ENCODE measurements around the gene ATOSB. TPM values are rescaled to one million over a fixed set of nuclear protein-coding genes. Genes with fewer than 3 reads are reported as not detected.

Gene ATOSB, protein sequence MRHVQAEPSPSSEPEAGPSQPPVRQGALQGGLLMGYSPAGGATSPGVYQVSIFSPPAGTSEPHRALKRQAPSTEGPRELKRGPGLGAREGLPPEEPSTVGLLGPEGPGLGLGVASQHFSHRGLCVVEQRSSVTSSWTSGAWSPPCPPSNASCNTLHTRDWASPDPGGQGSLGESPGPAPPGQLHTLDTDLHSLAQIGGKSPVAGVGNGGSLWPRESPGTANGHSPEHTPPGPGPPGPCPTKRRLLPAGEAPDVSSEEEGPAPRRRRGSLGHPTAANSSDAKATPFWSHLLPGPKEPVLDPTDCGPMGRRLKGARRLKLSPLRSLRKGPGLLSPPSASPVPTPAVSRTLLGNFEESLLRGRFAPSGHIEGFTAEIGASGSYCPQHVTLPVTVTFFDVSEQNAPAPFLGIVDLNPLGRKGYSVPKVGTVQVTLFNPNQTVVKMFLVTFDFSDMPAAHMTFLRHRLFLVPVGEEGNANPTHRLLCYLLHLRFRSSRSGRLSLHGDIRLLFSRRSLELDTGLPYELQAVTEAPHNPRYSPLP
- total RNA-seq = 19.1 TPM

DNA sequence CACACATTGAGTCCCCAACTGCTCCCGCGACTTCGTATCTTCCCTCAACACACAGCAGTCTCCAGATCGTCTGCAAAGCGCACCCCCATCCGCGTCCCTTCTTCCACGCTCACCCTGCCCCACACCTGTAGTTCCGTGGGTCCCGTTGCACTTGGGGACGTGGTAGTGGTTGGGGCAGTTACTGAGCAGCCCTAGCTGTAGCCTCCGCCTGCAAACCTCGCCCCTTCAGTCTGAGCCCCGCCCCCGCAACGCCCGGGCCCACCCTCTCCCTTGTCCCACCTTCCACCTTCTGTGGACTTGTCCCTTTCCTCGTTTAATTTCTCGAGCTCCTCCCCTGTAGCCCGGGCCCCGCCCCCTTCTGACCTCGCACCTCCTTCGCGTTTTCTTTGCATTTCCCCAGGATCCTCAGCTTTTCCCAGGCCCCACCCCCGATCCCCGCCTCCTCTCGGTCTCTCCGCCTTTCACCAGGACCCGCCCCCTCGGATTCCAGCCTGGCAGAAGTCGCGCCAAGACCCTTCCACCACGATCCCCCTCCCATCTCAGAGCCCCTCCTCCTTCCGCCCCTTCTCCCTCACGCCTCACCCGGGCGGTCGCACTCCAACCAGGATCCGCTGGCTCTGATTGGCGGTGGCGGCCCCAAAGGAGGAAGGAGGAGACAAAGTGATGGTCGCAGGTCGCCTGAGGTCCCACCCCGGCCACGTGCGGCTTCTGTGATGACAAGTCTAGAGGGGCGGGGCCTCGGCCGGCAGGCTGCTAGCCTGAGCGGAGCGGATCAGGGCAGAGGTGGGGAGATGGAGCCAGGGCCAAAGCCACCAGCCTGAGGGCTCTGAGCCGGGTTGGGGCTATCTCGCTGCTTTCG is at the start of gene ATOSB:
TSS of gene ATOSB (minus strand) at position 183 of the 859 bp plus-strand sequence. CDS start 7,588 bp downstream, outside the sequence.

DNA sequence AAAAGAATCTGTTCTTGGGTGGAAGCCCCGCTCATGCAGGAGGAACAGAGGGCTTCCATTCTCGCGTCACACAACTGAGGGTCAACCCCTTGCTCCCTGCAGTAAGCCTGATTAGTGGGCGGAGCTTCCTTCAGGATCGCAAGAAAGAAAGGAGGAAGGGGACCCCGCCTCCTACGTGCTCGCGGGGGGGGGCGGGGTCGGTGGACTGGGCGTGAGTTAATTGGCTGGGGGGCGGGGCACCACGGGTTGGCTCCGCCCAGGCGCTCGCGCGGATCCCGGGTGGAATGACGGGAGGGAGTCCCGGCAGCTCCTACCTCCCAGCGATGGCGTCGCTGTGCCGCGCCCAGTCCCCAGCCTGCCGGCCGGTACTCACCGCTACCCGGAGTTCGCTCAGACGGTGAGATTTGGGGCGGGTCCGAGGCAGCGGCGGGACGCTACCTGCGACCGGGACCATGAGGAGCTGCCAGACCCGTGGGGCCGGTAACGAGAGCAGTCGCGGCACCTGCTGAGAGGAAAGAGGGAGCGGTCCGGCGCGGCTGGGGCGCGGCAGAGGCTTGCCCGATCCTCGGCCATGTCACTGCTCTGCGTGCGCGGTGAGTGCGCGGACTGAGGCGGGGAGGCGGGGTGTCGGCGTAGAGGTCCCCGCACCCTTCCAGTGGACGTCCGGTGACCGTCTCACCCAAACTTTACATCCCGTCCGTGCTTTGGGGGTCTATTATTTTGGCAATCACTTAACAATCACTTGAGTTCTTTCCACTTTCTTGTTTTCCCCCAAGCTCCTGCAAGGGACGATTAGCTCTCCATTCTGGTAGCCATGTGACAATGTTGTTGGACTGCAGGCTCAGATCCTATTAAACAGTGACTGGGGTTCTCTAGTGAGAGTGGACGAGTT is 46.3 kb upstream of the ATOSB start, which contains the start of gene UNC13B:
TSS of gene UNC13B (plus strand) at position 297 of the 892 bp plus-strand sequence. CDS start at position 572, 275 bp downstream.

DNA sequence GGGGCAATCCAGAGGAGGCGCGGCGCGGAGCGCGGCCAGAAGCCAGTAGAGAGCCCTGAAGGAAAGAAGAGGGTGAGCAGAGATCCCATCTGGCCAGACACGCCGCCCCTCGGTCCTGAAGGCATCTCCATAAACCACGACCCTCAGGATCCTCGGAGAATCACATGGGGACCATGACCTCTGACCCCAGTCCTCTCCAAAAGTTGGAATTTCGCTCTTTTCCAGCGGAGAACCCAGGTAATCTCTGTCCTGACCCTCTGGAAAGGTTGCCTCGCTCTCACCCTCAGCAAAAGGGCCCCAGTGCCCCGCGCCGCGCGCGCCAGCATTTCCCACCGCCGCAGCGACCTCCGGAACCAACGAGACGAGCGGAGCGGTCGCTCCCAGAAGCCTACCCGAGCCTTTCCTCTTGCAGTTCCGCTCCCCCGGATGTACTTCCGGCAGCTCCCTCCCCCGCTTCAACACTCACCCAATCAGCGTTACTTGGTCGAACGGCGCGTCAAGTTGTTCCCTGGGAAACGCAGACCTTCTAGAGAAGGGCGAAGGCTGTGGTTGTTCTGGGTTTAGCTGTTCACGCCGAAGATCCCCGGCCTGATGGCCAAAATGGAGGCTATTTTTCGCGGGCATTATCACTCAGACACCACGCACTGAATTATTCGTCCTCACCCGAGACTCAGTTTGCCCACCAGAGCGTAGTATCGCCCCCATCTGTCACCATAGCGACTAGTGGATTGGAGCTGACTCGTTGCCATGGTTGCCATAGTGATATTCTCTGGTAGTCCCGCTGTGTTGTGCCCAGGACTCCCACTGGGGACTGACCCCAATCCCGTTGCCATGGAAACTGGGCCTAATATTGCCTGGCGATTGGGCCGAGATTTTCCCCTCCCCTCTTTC is 12.6 kb downstream of the ATOSB start, which contains the start of gene STOML2:
TSS of gene STOML2 (minus strand) at position 363 of the 891 bp plus-strand sequence. CDS start at position 326, 37 bp downstream.

DNA sequence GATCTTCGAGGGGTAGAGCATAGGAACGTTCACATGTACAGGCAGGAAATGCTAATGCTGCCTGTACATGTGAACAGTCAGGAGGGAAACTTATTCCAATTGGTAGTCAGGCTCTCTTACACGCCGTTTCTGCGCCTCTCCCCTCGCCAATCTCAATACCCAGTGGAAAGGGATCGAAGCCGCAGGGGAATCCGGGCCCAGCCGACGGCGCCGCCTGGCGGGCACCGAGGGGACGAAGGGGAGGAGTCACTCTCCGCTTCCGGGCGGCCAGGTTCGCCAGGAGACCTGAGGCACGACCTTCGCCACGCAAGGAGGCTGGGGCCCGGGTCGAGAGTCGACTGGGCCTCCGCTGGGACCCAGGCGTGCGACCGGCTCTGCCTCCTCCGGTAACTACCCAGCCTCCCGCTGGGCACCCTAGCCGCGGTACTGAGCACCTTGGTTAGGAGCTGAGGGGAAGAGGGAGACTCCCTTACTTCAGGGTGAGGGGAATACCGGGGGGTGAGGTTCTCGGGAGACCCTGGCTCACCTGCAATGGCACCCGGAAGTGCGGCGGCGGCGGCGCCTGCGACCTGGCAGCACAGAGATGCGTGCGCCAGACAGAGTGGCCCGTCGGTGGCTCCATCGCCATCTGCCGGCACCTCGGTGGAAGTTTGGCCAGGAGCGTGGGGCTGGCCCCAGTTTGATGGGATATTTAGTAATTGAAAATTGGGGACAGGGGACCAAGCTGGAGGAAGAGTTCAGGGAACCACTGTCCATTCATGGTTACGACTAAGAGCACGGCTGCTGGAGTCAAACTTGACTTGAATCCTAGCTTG is 19.4 kb downstream of the ATOSB start, which contains the start of gene PIGO:
TSS of gene PIGO (minus strand) at position 557 of the 815 bp plus-strand sequence. CDS start 1,026 bp downstream, outside the sequence.

DNA sequence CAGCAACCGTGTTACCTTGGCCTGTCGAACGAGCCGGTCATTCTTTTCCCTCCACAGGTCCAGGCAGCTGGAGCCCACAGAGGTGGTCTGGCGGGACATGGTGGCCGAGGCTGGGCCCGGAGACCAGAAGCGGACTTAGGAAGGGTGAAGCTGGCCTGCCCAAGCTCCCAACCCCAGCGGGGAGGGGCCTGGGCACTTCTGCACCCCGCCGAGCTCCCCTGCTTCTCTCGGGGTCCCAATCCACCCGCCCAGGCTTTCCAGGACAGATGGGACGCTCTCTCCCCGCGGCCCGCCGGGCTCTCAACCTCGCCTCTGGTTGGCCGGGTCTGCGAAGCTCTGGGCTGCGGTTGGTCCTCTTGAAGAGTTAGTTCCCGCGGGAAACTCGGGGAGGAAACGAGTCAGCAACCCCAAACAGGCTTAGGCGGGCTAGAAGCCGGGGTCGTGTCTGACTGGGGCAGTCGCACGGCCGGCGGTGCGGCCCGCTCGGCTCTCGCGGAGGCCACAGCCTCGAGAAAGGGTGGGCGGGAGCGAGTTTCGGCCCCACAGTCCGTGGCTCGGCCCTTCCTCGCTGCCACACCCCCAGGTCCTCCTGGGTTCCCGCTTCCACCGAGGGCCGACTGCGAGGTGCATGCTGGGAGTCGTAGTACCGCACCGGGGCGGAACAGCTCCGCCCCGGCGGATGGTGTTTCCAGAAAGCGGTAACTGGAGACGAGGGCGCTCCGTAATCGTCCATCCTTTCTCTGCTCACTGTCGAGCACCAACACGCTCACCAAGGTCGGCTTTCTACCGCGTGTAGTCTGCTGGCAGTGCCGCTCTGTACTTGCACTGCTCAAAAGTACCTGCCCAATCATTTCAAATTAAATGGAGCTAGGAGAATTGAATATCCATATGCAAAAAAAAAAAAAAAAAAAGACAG is 36.0 kb downstream of the ATOSB start, which contains the start of gene FANCG:
TSS of gene FANCG (minus strand) at position 517 of the 916 bp plus-strand sequence. CDS start at position 99, 418 bp downstream.

DNA sequence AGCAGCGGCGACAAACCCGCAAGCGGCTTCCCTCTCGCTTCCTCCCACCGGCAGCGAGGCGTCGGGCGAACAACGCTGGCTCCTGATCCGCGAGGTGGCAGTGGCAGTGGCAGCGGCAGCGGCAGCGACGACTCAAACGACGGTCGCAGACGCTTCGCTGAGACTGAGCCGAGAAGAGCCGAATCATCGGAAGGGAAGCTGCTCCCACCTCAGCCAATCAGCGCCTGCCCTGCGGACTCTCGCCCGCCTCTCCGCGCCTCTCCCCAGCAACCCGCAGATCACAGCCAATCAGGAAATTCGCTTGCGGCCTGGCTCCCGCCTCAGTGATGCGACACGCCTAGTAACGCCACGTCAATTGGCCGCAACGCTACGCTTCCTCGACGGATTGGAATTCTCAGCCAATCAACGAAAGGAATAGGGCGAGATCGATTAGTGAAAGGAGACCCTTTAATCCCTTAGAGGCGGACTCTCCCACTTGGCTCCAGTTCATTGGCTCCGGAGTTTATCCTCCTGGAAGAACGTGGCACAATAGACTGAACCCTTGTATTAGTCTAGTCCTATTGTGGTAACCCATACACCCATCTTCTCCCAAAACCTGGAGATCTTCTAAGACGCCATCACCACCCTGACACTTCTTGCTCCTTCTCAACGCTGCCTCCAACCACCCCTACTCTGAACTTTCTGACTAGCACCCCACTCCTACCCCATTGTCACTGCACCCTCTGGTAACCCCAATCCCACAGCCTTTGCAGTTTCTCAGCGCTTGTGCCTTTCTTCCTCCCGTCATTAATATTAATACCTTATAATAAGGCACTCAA is 43.0 kb downstream of the ATOSB start, which contains the start of gene VCP:
TSS of gene VCP (minus strand) at position 165 of the 818 bp plus-strand sequence. CDS start 272 bp downstream, outside the sequence.

Other genes starting within 250 kb of the ATOSB start
- 11.2 TPM for gene PHF24, start 157.6 kb downstream of the ATOSB start, total RNA-seq
- gene DNAJB5, start 126.1 kb downstream of the ATOSB start, total RNA-seq = 23.5 TPM
- 174 TPM for gene VCP, start 43.2 kb downstream of the ATOSB start, total RNA-seq
- gene FANCG, start 35.9 kb downstream of the ATOSB start, total RNA-seq = 29.5 TPM
- 24.4 TPM for gene PIGO, start 19.3 kb downstream of the ATOSB start, total RNA-seq
- 85.3 TPM for gene STOML2, start 12.7 kb downstream of the ATOSB start, total RNA-seq
- gene UNC13B, start 46.1 kb upstream of the ATOSB start, total RNA-seq = 56.1 TPM